ENCODE measurements around the gene MALRD1.

The MALRD1 gene

GRCh38 chr10:19468413-19468812 is 419.8 kb downstream of the MALRD1 start:
- no peaks in the 10 kb centered on the region for H3K4me1 ChIP-seq (ENCODE audit: low read length)
- H3K27me3 ChIP-seq (ENCODE audit: low read depth, low read length) = no peaks in the 10 kb centered on the region
- no peak overlapping the region for H3K27ac ChIP-seq (ENCODE audit: low read length)
- H3K4me3 ChIP-seq (ENCODE audit: low read length) = no peak overlapping the region
- no peaks in the 10 kb centered on the region for H3K36me3 ChIP-seq (replicated peaks; ENCODE audit: low read depth, low read length)
- H3K79me2 ChIP-seq (ENCODE audit: low read length) = no peaks in the 10 kb centered on the region
- TF ChIP-seq CTCF (IDR thresholded peaks at IDR 0.05; ENCODE audit: low read depth, low read length) = no peak
- no peak overlapping the region for H3K9ac ChIP-seq (ENCODE audit: low read length)
- H4K20me1 ChIP-seq (ENCODE audit: insufficient read depth, low read length) = no peaks in the 10 kb centered on the region
- H2AFZ ChIP-seq (ENCODE audit: low read depth, low read length) = no peak overlapping the region
- H3K9me3 ChIP-seq (ENCODE audit: insufficient read depth, low read length) = no peaks in the 10 kb centered on the region
- no peak overlapping the region for H3K4me2 ChIP-seq (ENCODE audit: low read length)

- H3K36me3 ChIP-seq (replicated peaks; ENCODE audit: low read depth, low read length) = no peaks in the 10 kb centered on the region
- H3K4me3 ChIP-seq (ENCODE audit: low read length) = no peak overlapping the region
- H3K79me2 ChIP-seq (ENCODE audit: low read length) = no peaks in the 10 kb centered on the region
- no peak for TF ChIP-seq CTCF (IDR thresholded peaks at IDR 0.05; ENCODE audit: low read depth, low read length)
- TF ChIP-seq EZH2phosphoT487 (IDR thresholded peaks at IDR 0.05; ENCODE audit: low read depth) = no peak
- H3K4me2 ChIP-seq (ENCODE audit: low read length) = no peak overlapping the region
- H3K4me1 ChIP-seq (ENCODE audit: low read length) = no peaks in the 10 kb centered on the region
- no peaks in the 10 kb centered on the region for H3K9me3 ChIP-seq (ENCODE audit: insufficient read depth, low read length)
- no peaks in the 10 kb centered on the region for H4K20me1 ChIP-seq (ENCODE audit: insufficient read depth, low read length)
- no peak overlapping the region for H3K27ac ChIP-seq (ENCODE audit: low read length)
- H3K9ac ChIP-seq (ENCODE audit: low read length) = no peak overlapping the region
- no peak overlapping the region for H2AFZ ChIP-seq (ENCODE audit: low read depth, low read length)
- H3K27me3 ChIP-seq (ENCODE audit: low read depth, low read length) = no peaks in the 10 kb centered on the region
Measured at GRCh38 chr10:19469521-19469920, 420.9 kb downstream of the MALRD1 start.

- H4K20me1 ChIP-seq (ENCODE audit: insufficient read depth, low read length) = no peaks in the 10 kb centered on the region
- H3K36me3 ChIP-seq (replicated peaks; ENCODE audit: low read depth, low read length) = no peaks in the 10 kb centered on the region
- H3K4me3 ChIP-seq (ENCODE audit: low read length) = no peak overlapping the region
Measured at GRCh38 chr10:19479854-19480253, 431.3 kb downstream of the MALRD1 start.

GRCh38 chr10:19480353-19480752 is 431.8 kb downstream of the MALRD1 start:
- no peak overlapping the region for H3K4me2 ChIP-seq (ENCODE audit: low read length)
- TF ChIP-seq CTCF (IDR thresholded peaks at IDR 0.05; ENCODE audit: low read depth, low read length) (no peak), EZH2phosphoT487 (IDR thresholded peaks at IDR 0.05; ENCODE audit: low read depth) (no peak)

More at GRCh38 chr10:19479854-19480253, 431.3 kb downstream of the MALRD1 start:
- no peaks in the 10 kb centered on the region for H3K79me2 ChIP-seq (ENCODE audit: low read length)
- no peak overlapping the region for H3K27ac ChIP-seq (ENCODE audit: low read length)
- no peak overlapping the region for H3K4me2 ChIP-seq (ENCODE audit: low read length)
- no peaks in the 10 kb centered on the region for H3K4me1 ChIP-seq (ENCODE audit: low read length)
- no peak overlapping the region for H3K9ac ChIP-seq (ENCODE audit: low read length)
- no peaks in the 10 kb centered on the region for H3K27me3 ChIP-seq (ENCODE audit: low read depth, low read length)
- TF ChIP-seq EZH2phosphoT487 (IDR thresholded peaks at IDR 0.05; ENCODE audit: low read depth) = no peak
- no peak for TF ChIP-seq CTCF (IDR thresholded peaks at IDR 0.05; ENCODE audit: low read depth, low read length)
- H3K9me3 ChIP-seq (ENCODE audit: insufficient read depth, low read length) = no peaks in the 10 kb centered on the region
- H2AFZ ChIP-seq (ENCODE audit: low read depth, low read length) = no peak overlapping the region

More at GRCh38 chr10:19480353-19480752, 431.8 kb downstream of the MALRD1 start:
- no peak overlapping the region for H3K9ac ChIP-seq (ENCODE audit: low read length)
- no peak overlapping the region for H3K4me3 ChIP-seq (ENCODE audit: low read length)
- no peaks in the 10 kb centered on the region for H3K4me1 ChIP-seq (ENCODE audit: low read length)
- H3K79me2 ChIP-seq (ENCODE audit: low read length) = no peaks in the 10 kb centered on the region
- no peaks in the 10 kb centered on the region for H4K20me1 ChIP-seq (ENCODE audit: insufficient read depth, low read length)
- H3K36me3 ChIP-seq (replicated peaks; ENCODE audit: low read depth, low read length) = no peaks in the 10 kb centered on the region
- no peaks in the 10 kb centered on the region for H3K27me3 ChIP-seq (ENCODE audit: low read depth, low read length)
- no peaks in the 10 kb centered on the region for H3K9me3 ChIP-seq (ENCODE audit: insufficient read depth, low read length)
- H2AFZ ChIP-seq (ENCODE audit: low read depth, low read length) = no peak overlapping the region
- no peak overlapping the region for H3K27ac ChIP-seq (ENCODE audit: low read length)

Measured in OCI-LY3 (cell line).